HEK293 (cell line): Measurements from ENCODE around the gene PJVK.

Experiments used
- SALL2 ChIP-seq: fragments of 450-650 bp; formaldehyde crosslinking; IDR thresholded peaks from 2 replicates; pipeline ENCODE4 v1.5.0; 2017; ENCODE audit warnings: missing biosample characterization, mild to moderate bottlenecking, missing genetic modification characterization, borderline replicate concordance
- SETDB1 ChIP-seq: IDR thresholded peaks from one replicate; pipeline ENCODE4 v1.6.1; 2017; ENCODE audit warnings: mild to moderate bottlenecking, low read length, moderate library complexity, mixed read lengths; ENCODE audit not compliant: insufficient read length
- ZFP69B ChIP-seq: fragments of 450-650 bp; formaldehyde crosslinking; IDR thresholded peaks from 2 replicates; pipeline ENCODE4 v1.5.1; 2016; ENCODE audit warnings: missing biosample characterization, missing genetic modification characterization
- ZNF121 ChIP-seq: fragments of 450-650 bp; formaldehyde crosslinking; IDR thresholded peaks from 2 replicates; pipeline ENCODE4 v1.5.1; 2016; ENCODE audit warnings: missing biosample characterization, missing genetic modification characterization
- ZNF211 ChIP-seq: fragments of 450-650 bp; formaldehyde crosslinking; IDR thresholded peaks from 2 replicates; pipeline ENCODE4 v1.5.1; 2016; ENCODE audit warnings: low read depth, missing biosample characterization, missing genetic modification characterization
- TF ChIP-seq, protein P1 (sequence below): fragments of 450-650 bp; formaldehyde crosslinking; IDR thresholded peaks from 2 replicates; pipeline ENCODE4 v1.5.1; 2016; ENCODE audit warnings: missing biosample characterization, missing genetic modification characterization
- TF ChIP-seq, protein P2 (sequence below): fragments of 450-650 bp; formaldehyde crosslinking; IDR thresholded peaks from 2 replicates; pipeline ENCODE4 v1.5.1; 2017; ENCODE audit warnings: missing biosample characterization, mild to moderate bottlenecking, missing genetic modification characterization, moderate library complexity
- TF ChIP-seq, protein P3 (sequence below): fragments of 450-650 bp; formaldehyde crosslinking; IDR thresholded peaks from 2 replicates; pipeline ENCODE4 v1.5.1; 2016; ENCODE audit warnings: missing biosample characterization, missing genetic modification characterization

DNA sequence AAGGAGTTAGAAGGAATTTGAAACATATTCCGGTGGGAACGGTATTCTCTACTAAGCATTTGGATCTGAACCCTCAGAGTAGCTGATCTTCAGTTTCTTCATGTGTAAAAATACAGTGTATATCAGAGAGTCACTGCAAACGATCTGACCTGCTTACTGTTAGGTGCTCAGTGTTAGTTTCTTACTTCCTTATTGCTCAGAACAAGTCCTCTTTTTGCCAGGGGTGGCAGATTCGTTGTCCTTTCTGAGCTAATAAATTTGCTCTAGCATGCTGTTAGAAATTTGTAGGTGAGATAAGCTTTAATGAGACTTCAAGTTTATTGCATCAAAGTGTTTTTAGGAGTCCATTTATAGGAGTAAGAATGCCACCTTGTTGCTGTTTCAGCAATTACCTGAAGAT, 44.9 kb downstream of the PJVK start:
- TF ChIP-seq, protein P1, sequence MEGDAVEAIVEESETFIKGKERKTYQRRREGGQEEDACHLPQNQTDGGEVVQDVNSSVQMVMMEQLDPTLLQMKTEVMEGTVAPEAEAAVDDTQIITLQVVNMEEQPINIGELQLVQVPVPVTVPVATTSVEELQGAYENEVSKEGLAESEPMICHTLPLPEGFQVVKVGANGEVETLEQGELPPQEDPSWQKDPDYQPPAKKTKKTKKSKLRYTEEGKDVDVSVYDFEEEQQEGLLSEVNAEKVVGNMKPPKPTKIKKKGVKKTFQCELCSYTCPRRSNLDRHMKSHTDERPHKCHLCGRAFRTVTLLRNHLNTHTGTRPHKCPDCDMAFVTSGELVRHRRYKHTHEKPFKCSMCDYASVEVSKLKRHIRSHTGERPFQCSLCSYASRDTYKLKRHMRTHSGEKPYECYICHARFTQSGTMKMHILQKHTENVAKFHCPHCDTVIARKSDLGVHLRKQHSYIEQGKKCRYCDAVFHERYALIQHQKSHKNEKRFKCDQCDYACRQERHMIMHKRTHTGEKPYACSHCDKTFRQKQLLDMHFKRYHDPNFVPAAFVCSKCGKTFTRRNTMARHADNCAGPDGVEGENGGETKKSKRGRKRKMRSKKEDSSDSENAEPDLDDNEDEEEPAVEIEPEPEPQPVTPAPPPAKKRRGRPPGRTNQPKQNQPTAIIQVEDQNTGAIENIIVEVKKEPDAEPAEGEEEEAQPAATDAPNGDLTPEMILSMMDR (tag by site-specific recombination): no peak
- TF ChIP-seq ZNF121 (tag by site-specific recombination): no peak
- TF ChIP-seq SETDB1: no peak
- TF ChIP-seq ZNF211 (tag by site-specific recombination): no peak
- TF ChIP-seq SALL2 (tag by site-specific recombination): no peak
- TF ChIP-seq ZFP69B (tag by site-specific recombination): no peak
- TF ChIP-seq, protein P2, sequence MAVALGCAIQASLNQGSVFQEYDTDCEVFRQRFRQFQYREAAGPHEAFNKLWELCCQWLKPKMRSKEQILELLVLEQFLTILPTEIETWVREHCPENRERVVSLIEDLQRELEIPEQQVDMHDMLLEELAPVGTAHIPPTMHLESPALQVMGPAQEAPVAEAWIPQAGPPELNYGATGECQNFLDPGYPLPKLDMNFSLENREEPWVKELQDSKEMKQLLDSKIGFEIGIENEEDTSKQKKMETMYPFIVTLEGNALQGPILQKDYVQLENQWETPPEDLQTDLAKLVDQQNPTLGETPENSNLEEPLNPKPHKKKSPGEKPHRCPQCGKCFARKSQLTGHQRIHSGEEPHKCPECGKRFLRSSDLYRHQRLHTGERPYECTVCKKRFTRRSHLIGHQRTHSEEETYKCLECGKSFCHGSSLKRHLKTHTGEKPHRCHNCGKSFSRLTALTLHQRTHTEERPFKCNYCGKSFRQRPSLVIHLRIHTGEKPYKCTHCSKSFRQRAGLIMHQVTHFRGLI (tag by site-specific recombination): no peak
- TF ChIP-seq, protein P3, sequence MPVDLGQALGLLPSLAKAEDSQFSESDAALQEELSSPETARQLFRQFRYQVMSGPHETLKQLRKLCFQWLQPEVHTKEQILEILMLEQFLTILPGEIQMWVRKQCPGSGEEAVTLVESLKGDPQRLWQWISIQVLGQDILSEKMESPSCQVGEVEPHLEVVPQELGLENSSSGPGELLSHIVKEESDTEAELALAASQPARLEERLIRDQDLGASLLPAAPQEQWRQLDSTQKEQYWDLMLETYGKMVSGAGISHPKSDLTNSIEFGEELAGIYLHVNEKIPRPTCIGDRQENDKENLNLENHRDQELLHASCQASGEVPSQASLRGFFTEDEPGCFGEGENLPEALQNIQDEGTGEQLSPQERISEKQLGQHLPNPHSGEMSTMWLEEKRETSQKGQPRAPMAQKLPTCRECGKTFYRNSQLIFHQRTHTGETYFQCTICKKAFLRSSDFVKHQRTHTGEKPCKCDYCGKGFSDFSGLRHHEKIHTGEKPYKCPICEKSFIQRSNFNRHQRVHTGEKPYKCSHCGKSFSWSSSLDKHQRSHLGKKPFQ (tag by site-specific recombination): no peak
